Keratinocyte (primary cell): ENCODE measurements around the gene UBAC2. TPM values are rescaled to one million over a fixed set of nuclear protein-coding genes. Genes with fewer than 3 reads are reported as not detected.

Experiments used
- DNase-seq: peaks from one replicate; pipeline ENCODE4 v3.0.0-alpha.2; 2011; ENCODE audit warnings: low read depth, missing footprints, low spot score
- FAIRE-seq: peaks from 2 replicates; lab custom pipeline; 2011; peaks lifted over from hg19 to GRCh38; lab: Jason Lieb, UNC
- H2AFZ ChIP-seq: 2 replicates; pipeline ENCODE4 v1.6.0; 2012; ENCODE audit warnings: low read length, control low read depth, inconsistent platforms; ENCODE audit not compliant: control insufficient read depth
- H3K27ac ChIP-seq: 2 replicates; pipeline ENCODE4 v1.5.1; 2011; ENCODE audit warnings: low read length; ENCODE audit not compliant: control insufficient read depth, insufficient read depth
- H3K27me3 ChIP-seq: 3 replicates; pipeline ENCODE4 v1.6.0; 2011; ENCODE audit warnings: low read length; ENCODE audit not compliant: control insufficient read depth, insufficient read depth; ENCODE audit errors: extremely low read depth
- H3K36me3 ChIP-seq, 2 experiments: 2 replicates in 1 of 2; 3 replicates in 1 of 2; pipeline ENCODE4 v1.5.1; 2011; ENCODE audit warnings: low read length in 2 of 2, mild to moderate bottlenecking in 1 of 2; ENCODE audit not compliant: control insufficient read depth in 2 of 2, insufficient read depth in 2 of 2; ENCODE audit errors: extremely low read depth in 1 of 2
- H3K4me1 ChIP-seq: 3 replicates; pipeline ENCODE4 v1.5.1; 2011; ENCODE audit warnings: low read length; ENCODE audit not compliant: control insufficient read depth, insufficient read depth; ENCODE audit errors: extremely low read depth
- H3K4me2 ChIP-seq: 3 replicates; pipeline ENCODE4 v1.6.0; 2011; ENCODE audit warnings: low read depth, low read length; ENCODE audit not compliant: control insufficient read depth, insufficient read depth; ENCODE audit errors: extremely low read depth
- H3K4me3 ChIP-seq, 3 experiments: fragments of 200-600 bp in 1 of 3; sonication (generic) in 1 of 3; 2 replicates in 2 of 3; 3 replicates in 1 of 3; pipeline ENCODE4 v1.5.1; 2011 to 2016; ENCODE audit warnings: low read length in 3 of 3, mild to moderate bottlenecking in 3 of 3, control low read depth in 2 of 3, inconsistent platforms in 1 of 3, low read depth in 1 of 3, mixed read lengths in 1 of 3, mixed run types in 1 of 3, moderate library complexity in 1 of 3; ENCODE audit not compliant: control insufficient read depth in 2 of 3, insufficient read depth in 2 of 3; ENCODE audit errors: extremely low read depth in 1 of 3
- H3K79me2 ChIP-seq: 2 replicates; pipeline ENCODE4 v1.6.0; 2012; ENCODE audit warnings: low read length; ENCODE audit not compliant: control insufficient read depth, insufficient read depth
- H3K9ac ChIP-seq: 3 replicates; pipeline ENCODE4 v1.6.0; 2011; ENCODE audit warnings: low read length; ENCODE audit not compliant: control insufficient read depth, insufficient read depth; ENCODE audit errors: extremely low read depth
- H3K9me1 ChIP-seq: 3 replicates; pipeline ENCODE4 v1.6.0; 2011; ENCODE audit warnings: low read length; ENCODE audit not compliant: control insufficient read depth, insufficient read depth; ENCODE audit errors: extremely low read depth
- H3K9me3 ChIP-seq: 2 replicates; pipeline ENCODE4 v1.5.1; 2012; ENCODE audit warnings: low read depth, low read length; ENCODE audit not compliant: control insufficient read depth
- H4K20me1 ChIP-seq: 3 replicates; pipeline ENCODE4 v1.6.0; 2011; ENCODE audit warnings: low read length; ENCODE audit not compliant: control insufficient read depth, insufficient read depth; ENCODE audit errors: extremely low read depth
- EZH2 ChIP-seq: IDR thresholded peaks from one replicate; pipeline ENCODE4 v1.6.1; 2012; ENCODE audit warnings: inconsistent platforms, mild to moderate bottlenecking, low read length, moderate library complexity
- dilution Hi-C: fragments of 300-500 bp; cut with MboI; formaldehyde crosslinking; loops from one replicate; pipeline ENCODE4 v1.7.0; 2020; ENCODE audit warnings: low sequenced_read_pairs; ENCODE audit not compliant: extremely low pct_ligation_motif_present
- polyA plus RNA-seq, 5 experiments: library from polyadenylated mRNA; depleted of rRNA in 3 of 5; stranded (reverse) in 3 of 5; stranded (forward) in 1 of 5; unstranded in 1 of 5; fragments of >200 nt; gene quantifications; 1 replicate in 1 of 5; 2 replicates in 3 of 5; 3 replicates in 1 of 5; pipeline versions ENCODE4 v1.2.1 to v1.2.3, GENCODE V29; 2011 to 2012; ENCODE audit warnings: missing spikeins in 2 of 5, low read depth in 1 of 5, low replicate concordance in 1 of 5
- TF ChIP-seq, protein P1 (sequence below), 3 experiments: IDR thresholded peaks in 1 of 3; conservative IDR thresholded peaks in 1 of 3; optimal IDR thresholded peaks in 1 of 3; 2 replicates in 2 of 3; 3 replicates in 1 of 3; pipeline versions ENCODE3 to v1.5.1; 2011; ENCODE audit warnings: low read length in 3 of 3, mild to moderate bottlenecking in 3 of 3, moderate library complexity in 2 of 3, control low read depth in 1 of 3, inconsistent platforms in 1 of 3; ENCODE audit not compliant: insufficient read depth in 2 of 3; ENCODE audit errors: extremely low read depth in 1 of 3

UBAC2 gene
- polyA plus RNA-seq, 1 donor (not counting 4 experiments of a cell fraction or from before 2014, with no cell fraction given) = 104 TPM

DNA sequence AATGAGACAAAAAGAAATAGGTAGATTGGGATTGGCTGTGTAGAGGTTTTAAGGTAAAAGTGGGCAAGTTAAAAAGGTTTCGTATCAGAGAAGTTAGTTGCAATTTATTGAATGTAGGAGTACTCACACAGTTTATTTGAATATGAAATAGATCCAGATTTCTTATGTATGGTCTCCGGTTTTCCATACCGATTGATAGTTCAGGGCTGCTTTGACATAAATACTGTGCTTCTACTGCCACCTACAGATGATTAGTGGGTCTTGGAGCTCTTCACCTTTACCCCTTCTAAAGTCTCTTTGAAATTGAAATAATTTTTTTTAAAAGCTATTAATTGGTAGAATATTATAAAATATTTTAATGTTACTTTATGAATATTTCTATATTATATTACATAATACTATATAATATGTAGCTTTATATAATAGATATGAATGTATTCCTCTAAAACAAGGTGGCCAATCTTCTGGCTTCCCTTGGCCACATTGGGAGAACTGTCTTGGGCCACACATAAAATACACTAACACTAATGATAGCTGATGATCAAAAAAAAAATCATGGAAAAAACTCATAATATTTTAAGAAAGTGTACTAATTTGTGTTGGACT is 65.3 kb downstream of the UBAC2 start:
- Histone ChIP-seq H3K79me2 (peaks cover 5% of the 10 kb centered on the region), H3K9me3 (no peaks in the 10 kb centered on the region), H3K36me3 (peaks cover 3 to 5% of the 10 kb centered on the region in 2 experiments), H3K4me1 (no peaks in the 10 kb centered on the region), H3K4me3 (no peak overlapping the region), H4K20me1 (no peaks in the 10 kb centered on the region), H3K9ac (no peak overlapping the region), H3K9me1 (no peaks in the 10 kb centered on the region), H2AFZ (no peak overlapping the region), H3K27me3 (no peaks in the 10 kb centered on the region), H3K4me2 (no peak overlapping the region), H3K27ac (no peak overlapping the region)
- peak; percentile 13 for DNase-seq
- dilution Hi-C loops = loop anchor here (10.0 kb wide), 1 partner anchor 91 kb away; no protein-coding TSS in a partner anchor
- no peak for FAIRE-seq
- no peak for TF ChIP-seq EZH2
- TF ChIP-seq, protein P1, sequence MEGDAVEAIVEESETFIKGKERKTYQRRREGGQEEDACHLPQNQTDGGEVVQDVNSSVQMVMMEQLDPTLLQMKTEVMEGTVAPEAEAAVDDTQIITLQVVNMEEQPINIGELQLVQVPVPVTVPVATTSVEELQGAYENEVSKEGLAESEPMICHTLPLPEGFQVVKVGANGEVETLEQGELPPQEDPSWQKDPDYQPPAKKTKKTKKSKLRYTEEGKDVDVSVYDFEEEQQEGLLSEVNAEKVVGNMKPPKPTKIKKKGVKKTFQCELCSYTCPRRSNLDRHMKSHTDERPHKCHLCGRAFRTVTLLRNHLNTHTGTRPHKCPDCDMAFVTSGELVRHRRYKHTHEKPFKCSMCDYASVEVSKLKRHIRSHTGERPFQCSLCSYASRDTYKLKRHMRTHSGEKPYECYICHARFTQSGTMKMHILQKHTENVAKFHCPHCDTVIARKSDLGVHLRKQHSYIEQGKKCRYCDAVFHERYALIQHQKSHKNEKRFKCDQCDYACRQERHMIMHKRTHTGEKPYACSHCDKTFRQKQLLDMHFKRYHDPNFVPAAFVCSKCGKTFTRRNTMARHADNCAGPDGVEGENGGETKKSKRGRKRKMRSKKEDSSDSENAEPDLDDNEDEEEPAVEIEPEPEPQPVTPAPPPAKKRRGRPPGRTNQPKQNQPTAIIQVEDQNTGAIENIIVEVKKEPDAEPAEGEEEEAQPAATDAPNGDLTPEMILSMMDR (optimal IDR thresholded peaks at IDR 0.05 in 1 of 3, IDR thresholded peaks at IDR 0.05 in 1 of 3, conservative IDR thresholded peaks at IDR 0.05 in 1 of 3; ENCODE audit: extremely low read depth in 1 of 3, insufficient read depth in 2 of 3, low read length in 3 of 3) = peak in 2 of 3 experiments; percentile 29 to 43

DNA sequence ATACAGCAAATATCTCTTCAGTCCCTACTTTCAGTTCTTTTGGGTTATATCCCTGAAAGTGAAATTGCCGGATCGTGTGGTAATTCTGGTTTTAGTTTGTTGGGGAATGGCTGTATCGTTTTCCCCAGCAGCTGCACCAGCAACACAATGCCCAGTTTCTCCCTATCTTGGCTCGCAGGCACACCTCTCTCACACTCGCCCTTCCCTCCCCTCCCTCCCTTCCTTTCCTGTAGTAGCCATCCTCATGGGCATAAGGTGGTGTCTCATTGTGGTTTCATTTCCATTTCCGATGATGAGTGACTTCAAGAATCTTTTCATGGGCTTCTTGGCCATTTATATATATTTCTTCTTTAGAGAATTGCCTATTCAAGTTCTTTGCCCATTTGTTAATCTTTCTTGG is 66.2 kb downstream of the UBAC2 start:
- Histone ChIP-seq H3K4me2 (no peak overlapping the region), H3K27ac (no peak overlapping the region), H4K20me1 (no peaks in the 10 kb centered on the region), H3K4me1 (no peaks in the 10 kb centered on the region), H3K9me3 (no peaks in the 10 kb centered on the region), H3K79me2 (peaks cover 5% of the 10 kb centered on the region), H3K9me1 (no peaks in the 10 kb centered on the region), H2AFZ (no peak overlapping the region), H3K27me3 (no peaks in the 10 kb centered on the region), H3K36me3 (peaks cover 1 to 3% of the 10 kb centered on the region in 2 experiments), H3K4me3 (no peak overlapping the region), H3K9ac (no peak overlapping the region)
- no peak for FAIRE-seq
- TF ChIP-seq, protein P1 (optimal IDR thresholded peaks at IDR 0.05 in 1 of 3, IDR thresholded peaks at IDR 0.05 in 1 of 3, conservative IDR thresholded peaks at IDR 0.05 in 1 of 3; ENCODE audit: extremely low read depth in 1 of 3, insufficient read depth in 2 of 3, low read length in 3 of 3) = no peak
- dilution Hi-C loops = loop anchor here (10.0 kb wide), 1 partner anchor 92 kb away; no protein-coding TSS in a partner anchor
- DNase-seq = no peak
